ELR (cell line): ENCODE data around the gene RBM12.
"Not testable (repeated sequence)": the region's sequence is repeated elsewhere in the genome, so short reads cannot be mapped to it uniquely, and the experiment has no call there.

Experiments
- DNase-seq: peaks from one replicate; pipeline ENCODE4 v3.0.0-alpha.2; 2015; ENCODE audit warnings: low read depth

The RBM12 gene

DNA sequence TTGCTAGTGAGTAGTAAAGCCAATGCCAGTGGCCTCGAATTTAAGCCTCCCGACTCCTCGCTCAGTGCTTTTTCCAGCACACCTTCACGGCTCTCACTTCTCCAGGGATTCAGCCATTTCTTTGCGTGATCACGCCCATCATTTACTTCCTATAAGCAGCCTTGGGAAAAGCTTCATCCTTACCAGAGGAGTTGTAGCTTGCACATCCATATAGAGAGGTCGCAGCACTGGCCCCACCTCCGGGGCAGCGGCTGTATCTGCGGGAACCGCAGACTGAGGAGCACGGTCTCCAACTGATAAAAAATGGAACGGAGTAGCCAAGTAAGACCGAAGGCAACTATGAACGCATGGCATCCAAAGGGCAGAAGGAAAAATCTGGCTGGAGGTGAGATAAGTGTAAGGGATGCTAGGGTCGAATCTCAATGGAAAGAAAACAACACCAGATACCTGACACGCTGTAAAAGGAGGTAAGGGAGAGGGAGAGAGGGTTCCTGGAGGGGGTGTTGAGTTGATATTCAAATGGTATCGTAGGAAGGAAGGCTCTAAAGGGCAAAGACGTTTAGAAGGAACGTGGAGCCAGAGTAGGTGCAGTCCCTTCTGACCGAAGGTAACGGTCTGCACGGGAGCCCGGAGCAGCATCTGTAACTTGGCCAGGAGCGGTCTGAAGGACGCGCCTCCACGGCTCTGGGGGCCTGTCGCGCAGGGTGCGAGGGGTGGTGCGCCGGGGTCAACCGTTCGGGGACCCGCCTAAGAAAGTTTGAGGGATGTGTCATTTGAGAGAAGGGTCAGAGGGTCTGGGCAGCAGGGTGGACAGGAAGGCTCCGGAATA lies 33.8 kb upstream of the RBM12 start:
- peak; percentile 40 for DNase-seq

DNA sequence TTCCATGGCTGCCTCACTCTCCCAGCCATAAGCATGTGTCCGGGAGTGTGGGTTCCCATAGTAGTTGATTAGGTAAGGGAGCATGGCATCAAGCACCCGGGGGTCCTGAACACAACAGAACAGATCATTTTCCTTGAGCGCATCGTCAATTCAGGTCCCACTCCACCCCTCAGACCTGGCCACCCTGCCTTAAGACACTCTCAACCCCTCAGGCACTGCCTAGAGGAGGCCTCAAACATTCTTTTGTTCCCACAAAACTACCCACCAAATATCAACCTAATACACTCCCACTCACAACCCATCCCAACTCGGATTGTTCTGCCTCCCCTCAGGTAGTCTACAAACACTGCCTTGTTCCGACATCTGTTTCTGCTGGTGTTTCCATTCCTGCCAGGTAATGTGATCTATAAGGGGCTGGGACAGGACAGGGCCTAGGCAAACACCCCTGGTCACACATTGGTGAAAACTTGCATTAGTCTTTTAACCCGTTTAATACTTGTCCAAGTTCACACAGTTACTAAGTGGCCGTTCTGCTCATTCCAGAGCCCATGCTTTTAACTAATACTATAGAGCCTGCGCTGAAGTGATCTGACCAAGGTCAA lies 33.1 kb upstream of the RBM12 start:
- DNase-seq: no peak

DNA sequence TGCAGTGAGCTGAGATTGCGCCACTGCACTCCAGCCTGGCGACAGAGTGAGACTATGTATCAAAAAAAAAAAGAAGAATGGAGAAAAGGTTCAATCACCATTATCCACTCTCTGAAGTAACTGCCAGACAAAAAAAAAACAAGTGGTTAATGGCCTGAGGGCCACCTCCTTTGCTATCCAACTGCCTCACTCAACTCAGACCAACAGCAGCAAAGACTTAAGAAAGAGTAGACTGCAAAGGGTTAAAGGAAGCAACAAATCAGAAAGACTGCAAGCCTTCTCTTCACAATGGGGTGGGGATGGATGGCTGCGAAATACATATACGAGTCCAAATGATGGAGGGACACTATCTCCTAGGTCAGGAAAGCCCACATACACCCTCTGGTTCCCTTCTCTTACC lies 31.3 kb upstream of the RBM12 start:
- DNase-seq: no peak

DNA sequence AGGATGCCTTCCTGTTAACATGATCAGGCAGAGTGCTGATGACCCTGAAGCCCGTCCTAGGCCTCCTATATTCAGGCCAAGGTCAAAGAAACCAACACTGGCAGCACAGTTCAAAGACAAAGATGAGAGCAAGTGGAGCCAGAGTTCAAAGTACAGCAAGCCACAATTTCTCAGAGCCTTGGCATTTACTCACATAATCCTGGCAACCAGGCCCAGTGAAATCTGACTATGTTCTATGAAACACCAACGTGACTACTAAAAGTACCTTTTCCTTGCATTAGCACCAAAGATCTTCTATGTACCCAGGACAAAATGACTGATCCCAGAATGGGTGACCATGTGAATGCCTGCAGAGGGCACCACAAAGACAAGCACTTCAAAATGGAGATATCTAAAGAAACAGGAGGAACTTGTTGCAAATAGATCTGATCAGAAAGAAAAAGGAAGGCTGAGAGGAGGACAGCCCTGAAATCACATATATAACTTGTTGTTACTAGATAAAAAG lies 30.6 kb upstream of the RBM12 start:
- no peak for DNase-seq

DNA sequence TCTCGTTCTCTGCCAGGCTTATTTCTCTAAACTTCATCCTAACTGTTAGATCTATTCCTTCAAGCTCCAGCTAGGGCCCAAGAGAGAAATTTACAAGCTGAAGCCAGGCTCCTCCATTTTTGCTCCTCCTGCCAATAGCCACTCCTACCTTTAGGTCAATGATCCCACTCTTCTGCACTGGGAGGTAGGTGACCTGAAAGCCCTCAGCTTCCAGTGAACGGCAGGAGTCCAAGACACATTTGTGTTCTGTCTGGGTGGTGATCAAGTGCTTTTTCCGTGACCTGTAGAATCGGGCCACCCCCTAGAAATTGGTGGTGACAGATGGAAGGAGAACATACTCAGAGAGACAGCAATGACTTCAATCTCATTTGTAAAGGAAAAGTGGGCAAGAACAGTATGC lies 25.6 kb upstream of the RBM12 start:
- no peak for DNase-seq

DNA sequence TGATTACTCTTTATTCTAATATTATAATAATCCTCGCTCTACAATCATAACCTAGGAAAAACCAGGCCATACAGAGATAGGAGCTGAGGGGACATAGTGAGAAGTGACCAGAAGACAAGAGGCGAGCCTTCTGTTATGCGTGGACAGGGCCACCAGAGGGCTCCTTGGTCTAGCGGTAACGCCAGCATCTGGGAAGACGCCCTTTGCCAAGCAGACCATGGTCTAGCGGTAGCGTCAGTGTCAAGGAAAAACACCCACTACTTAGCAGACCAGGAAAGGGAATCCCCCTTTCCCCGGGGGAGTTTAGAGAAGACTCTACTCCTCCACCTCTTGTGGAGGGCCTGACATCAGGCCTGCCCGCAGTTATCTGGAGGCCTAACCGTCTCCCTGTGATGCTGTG lies 22.2 kb upstream of the RBM12 start:
- DNase-seq: peak; percentile 44

DNA sequence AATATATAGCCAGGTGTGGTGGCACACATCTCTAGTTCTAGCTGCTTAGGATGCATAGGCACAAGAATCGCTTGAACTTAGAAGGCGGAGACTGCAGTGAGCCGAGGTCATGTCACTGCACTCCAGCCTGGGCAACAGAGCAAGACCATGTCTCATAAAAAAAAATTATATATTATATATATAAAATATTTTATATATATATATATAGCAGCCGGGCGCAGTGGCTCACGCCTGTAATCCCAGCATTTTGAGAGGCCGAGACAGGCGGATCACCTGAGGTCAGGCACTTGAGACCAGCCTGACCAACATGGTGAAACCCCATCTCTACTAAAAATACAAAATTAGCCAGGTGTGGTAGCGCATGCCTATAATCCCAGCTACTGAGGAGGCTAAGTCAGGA lies 20.7 kb upstream of the RBM12 start:
- not testable (repeated sequence) for DNase-seq

DNA sequence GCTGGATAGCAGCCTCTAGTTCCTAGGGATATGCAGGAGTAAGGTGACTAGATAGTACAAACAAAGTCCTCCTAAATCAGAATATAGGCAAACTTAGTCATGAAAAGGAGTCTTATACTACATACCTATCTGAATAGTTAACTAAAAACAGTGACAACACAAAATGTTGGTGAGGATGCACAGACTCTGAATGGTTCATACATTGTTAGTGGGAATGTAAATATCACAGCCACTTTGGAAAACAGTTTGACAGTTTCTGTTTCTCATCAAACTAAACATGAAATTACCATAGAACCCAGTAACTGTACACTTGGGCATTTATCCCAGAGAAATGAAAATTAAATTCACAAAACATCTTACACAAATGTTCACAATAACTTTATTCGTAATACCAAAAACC lies 17.3 kb upstream of the RBM12 start:
- DNase-seq: no peak

DNA sequence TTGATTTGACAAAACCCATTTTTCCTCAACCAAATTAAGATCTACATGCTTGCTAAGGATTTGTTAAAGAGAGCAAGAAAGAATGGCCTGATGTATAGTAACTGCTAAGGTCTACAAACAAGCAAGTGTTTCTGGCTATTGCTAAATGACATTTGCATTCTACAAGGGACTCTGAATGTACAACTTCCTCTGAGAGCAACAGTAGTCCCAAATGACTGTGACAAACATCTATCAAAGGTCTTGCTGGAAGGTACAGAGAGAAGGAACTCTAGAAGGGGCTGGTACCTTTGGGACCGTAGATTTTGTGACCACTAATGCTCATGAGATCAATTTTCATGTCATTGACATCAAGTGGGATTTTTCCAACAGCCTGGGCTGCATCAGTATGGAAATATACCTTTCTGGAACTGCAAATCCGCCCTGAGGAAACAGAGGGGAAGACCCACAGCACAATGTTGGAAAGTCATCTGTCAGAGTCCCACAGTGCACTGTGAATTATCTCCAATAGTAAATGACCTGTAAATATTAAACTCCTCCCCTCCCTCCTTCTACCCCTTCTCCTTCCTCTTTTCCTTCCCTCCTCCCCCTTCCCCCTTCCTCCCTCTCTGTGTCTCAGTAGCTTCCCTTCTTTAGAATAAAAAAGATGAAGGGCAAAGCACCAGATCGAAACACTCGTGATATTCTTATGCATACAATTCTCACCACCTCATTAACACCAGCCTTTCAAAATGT lies 15.9 kb upstream of the RBM12 start:
- DNase-seq: no peak

DNA sequence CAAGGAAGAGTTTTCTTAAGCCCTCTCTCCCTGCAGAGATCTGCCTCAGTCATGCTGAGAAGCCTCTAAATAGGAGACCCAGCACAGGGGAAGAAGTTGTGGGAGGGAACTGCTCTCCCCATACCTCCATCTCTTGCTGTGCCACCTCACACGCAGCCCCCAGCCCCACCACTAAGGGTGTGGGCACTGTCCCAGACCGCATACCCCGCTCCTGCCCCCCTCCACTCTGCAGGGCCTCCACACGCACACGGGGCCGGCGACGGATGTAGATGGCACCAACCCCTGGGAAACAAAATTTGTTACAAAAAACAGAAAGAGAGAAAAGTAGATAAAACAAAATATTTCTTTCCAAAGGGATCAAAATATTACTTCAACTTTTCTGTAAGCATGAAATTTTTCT lies 10.2 kb upstream of the RBM12 start:
- no peak for DNase-seq

DNA sequence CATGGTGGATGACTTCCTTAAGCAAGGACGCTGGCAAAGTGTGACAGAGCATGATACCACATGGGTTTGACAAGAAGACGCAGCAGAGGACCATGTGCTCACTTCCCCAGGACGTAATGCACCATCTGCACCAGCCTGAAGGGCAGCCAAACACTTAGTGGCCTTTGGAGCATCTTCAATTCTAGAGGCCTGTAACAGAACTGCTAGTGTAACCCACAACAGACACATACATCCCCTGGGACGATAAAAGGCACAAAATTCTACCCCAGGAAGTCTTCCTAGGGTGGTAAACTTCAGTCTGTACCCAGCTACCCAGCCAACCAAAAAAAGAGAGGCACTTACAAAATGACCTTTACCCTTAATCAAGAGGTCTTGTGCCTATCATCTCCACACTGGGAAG lies 9.2 kb upstream of the RBM12 start:
- no peak for DNase-seq

DNA sequence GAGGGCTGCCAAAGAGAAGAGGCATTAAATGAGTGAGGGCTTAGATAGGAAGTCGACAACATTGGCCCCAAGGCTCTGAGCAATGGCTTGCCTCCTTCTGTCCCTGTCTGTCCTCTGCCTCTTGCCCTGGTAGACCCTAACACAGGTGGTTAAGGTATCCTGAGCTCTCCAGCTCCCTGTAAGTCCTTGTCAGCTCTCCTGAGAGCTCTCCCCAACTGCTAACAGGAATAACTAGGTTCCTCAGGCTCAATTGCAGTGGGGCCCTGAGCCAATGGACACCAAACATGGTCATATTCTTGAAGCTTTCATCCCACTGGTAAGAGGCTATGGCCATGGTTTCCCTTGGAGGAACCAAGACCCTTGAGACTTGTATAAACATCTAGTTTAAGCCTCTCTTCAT lies 5.0 kb upstream of the RBM12 start:
- DNase-seq: no peak

DNA sequence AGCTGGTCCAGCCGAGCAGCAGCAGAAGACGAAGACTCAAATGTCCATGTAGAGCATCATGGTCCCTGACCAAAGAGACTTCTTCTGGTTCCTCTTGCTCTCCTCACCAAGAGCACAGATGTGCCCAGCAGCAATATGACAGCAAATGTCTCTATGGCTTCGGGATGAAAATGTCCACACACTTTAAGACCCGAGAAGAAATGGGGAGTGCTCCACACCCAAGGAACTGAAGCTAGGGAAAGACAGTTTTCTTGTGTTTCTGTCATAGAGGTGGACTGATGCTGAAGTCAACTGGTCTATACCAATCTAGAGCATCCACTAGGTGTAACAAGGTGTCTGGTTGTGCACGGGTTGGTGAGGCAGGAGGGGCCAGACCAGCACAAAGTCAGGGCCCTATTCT lies 4.5 kb upstream of the RBM12 start:
- no peak for DNase-seq

DNA sequence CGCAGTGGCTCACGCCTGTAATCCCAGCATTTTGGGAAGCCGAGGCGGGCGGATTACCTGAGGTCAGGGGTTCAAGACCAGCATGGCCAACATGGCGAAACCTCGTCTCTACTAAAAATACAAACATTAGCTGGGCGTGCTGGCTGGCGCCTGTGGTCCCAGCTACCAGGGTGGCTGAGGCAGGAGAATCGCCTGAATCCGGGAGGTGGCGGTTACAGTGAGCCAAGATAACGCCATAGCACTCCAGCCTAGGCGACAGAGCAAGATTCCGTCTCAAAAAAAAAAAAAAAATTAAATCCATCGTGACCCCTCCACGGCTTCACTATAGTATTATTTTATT lies 1.2 kb upstream of the RBM12 start:
- no peak for DNase-seq

DNA sequence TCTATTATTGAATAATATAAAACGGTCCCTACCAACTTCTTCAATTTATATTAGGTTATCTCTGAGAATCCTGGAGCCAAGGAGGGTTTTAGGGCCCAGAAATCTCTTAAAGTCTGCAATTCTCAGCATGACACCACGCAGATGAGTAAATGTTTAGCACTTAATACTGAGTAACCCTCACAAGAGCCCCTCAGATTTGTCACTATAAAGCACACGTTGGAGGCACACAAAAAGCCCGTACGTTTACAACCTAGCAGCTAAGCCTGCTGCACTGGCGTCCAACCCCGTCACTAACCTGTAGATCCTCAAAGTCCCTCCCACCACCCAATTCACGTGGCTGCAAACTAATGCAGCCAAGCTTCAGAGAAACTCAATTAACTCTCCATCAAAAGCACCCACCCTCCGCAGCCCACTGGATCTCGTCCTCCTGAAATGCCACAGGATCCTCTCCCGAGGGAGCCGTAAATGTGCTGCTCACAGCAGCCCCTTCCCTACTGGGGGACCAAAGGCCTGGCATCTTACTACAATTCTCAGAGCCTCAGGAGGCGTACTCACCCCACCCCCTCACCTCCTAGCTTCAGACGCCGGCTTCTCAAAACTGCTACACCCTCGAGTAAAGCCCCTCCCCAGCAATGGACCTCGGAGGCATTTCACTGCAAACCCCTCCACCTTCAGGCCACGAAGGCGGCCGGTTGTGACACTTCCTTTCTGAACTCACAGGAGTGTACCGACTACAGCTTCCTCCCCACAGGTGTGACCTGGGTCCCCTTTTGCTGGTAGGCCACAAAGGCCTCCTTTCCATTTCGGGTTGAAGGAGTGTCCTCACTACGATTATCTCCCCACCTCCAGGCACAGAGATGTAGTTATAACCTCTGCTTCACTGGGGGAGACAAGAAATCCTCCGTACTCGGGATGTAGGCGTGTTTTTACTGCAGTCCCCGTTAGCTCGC lies 909 bp downstream of the RBM12 start:
- peak; percentile 73 for DNase-seq

DNA sequence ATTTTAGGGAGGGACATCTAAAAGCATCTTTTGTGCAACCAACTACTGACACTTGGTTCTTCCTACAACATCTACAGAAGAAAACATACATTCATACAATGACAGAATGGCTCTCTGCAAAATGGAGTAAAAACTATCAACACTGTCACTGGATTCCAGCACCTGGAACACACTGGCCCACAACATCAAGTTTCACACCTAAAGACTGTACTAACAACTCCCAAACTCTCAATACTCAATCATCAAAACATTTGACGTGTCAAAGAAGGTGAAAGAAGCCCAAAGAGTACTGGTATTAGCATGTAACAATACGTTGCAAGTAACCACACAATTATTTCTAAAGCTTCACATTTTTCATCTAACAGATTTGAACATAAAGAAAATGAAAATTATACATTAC lies 2.1 kb downstream of the RBM12 start:
- DNase-seq: no peak

DNA sequence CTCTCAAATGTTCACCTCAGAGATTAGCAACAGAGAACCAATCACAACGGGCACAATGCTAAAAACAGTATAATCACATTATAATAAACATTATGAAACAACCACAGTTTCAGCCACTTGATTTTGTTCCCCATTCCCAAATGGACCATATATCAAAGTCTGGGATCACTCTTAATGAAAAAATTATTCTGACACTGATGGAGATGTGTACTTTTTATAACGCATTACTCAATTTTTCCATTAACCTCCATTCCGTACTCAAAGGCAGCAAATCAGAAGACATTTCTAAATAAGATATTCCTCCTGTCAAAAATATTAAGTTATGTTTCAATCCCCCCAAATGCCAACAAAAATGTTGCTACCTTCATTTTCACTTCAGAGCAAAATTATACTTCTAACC lies 2.8 kb downstream of the RBM12 start:
- DNase-seq: no peak

DNA sequence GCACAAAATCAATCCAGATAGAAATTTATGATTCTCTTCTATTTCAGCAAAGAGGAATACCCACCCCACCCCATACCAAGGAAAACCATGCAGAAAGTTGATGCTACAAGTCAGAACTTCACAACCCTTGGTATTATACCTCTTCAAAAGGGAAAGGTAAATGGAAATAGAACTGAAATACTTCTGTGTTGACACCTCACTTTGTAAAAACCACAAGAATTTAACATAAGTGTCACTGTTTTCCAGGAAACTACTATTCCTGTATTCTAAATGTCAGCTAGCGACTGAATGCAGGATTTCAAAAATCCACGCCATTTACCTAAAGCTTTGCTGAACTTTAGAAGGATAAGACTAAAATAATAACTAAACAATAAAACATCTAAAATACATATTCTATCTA lies 3.6 kb downstream of the RBM12 start:
- DNase-seq: peak; percentile 62

DNA sequence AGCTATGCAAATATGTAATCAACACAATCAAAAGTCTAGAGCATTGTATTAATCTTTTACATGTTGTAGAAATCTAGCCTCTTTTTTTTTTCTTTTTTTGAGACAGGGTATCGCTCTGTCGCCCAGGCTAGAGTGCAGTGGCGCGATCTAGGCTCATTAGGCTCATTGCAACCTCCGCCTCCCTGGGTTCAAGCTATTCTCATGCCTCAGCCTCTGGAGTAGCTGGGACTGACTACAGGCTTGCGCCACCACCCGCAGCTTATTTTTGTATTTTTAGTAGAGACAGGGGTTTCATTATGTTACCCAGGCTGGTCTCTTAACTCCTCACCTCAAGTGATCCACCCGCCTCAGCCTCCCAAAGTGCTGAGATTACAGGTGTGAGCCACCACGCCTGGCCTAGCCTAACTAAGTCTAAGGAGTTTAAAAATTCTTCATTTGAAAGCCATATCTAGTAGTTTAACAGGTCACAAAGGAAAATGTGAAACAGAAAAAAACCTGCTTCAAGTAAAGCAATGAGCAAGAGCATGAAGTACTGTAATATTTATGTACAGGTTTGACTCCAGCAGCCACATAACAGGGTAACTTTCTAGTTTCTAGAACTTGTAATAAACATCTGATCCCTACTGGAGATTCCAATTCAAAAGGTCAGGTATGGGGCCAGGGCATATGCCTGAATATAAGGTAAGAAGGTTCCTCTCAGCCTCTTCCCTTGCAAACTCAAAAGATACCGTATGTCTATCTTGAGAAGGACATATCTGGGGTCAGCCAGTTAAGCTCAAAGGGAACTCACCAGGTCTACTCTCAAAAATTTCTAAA lies 4.4 kb downstream of the RBM12 start:
- DNase-seq: no peak

DNA sequence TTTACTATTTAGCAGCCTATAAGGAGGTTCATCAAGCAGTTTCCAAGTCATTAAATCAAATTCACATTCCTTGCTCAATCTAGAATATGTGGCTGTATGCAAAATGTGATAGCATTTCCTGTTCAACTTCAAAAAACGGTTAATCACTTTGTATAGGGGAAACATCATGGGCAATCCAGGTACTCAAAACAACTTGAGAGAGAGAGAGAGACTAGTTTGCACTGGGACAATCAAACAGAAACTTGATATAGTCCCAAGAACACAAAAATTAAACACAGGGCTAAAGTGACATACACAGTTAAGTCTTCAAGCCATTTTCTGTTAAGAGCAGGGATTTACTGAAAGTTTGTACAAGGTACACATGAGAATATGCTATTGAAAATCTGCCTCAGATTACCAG lies 7.4 kb downstream of the RBM12 start:
- no peak for DNase-seq

DNA sequence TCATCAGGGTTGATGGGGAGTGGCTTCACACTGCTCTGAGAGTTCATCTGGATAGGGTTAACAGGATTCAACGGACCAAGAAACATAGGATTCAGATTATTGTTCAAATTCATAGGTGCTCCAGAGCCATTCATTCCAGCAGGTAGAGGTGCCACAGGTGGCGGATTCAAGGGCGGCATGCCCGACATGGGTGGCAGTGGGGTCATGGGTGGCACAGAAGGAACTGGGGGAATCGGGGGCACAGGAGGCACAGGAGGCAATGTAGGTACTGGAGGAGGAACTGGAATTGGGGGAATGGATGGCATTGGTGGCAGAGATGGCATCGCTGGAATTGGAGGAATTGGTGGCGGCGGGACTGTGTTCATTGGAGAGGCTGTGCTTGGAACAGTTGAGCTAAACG lies 10.3 kb downstream of the RBM12 start:
- DNase-seq: no peak
